Endothelial cell of umbilical vein (primary cell): Measurements from ENCODE around the gene ACTG1. TPM values are rescaled to one million over a fixed set of nuclear protein-coding genes. Genes with fewer than 3 reads are reported as not detected.

Experiments
- BruUV-seq: library from RNA; stranded (reverse); fragments of 400-500 nt; replicated peaks from 2 replicates; lab custom pipeline; 2021; lab: Mats Ljungman, UMichigan
- CTCF ChIA-PET: fragments of 300-600, 350-600 bp; sonication (Branson Sonifier 250); formaldehyde crosslinking; loops from one replicate; lab custom pipeline; 2021; ENCODE audit warnings: antibody characterized with exemption, inconsistent platforms; lab: Charles Lee
- POLR2A ChIA-PET: fragments of 300-600, 350-600 bp; sonication (Branson Sonifier 250); formaldehyde crosslinking; loops from one replicate; lab custom pipeline; 2021; ENCODE audit warnings: antibody characterized with exemption, inconsistent platforms; lab: Charles Lee
- DNase-seq: peaks from one replicate; pipeline ENCODE4 v3.0.0-alpha.2; 2011; ENCODE audit warnings: low read depth, low spot score
- FAIRE-seq: peaks from 2 replicates; lab custom pipeline; 2011; peaks lifted over from hg19 to GRCh38; lab: Jason Lieb, UNC
- H2AFZ ChIP-seq: 2 replicates; pipeline ENCODE4 v1.6.0; 2012; ENCODE audit warnings: low read depth, low read length, control low read depth, inconsistent platforms
- H3K27ac ChIP-seq: 2 replicates; pipeline ENCODE4 v1.5.1; 2011; ENCODE audit warnings: low read depth, mild to moderate bottlenecking, control low read depth, low read length, moderate library complexity; ENCODE audit not compliant: insufficient read depth
- H3K27me3 ChIP-seq, 2 experiments: 2 replicates each; pipeline versions ENCODE4 v1.6.0 to v1.6.1; 2011; ENCODE audit warnings: low read length in 2 of 2, mixed read lengths in 1 of 2; ENCODE audit not compliant: control insufficient read depth in 2 of 2, insufficient read depth in 2 of 2
- H3K36me3 ChIP-seq, 2 experiments: 2 replicates in 1 of 2; 3 replicates in 1 of 2; pipeline ENCODE4 v1.5.1; 2011; ENCODE audit warnings: low read length in 2 of 2, mild to moderate bottlenecking in 1 of 2, moderate library complexity in 1 of 2; ENCODE audit not compliant: control insufficient read depth in 2 of 2, insufficient read depth in 2 of 2; ENCODE audit errors: extremely low read depth in 1 of 2
- H3K4me1 ChIP-seq: 3 replicates; pipeline ENCODE4 v1.5.1; 2011; ENCODE audit warnings: mild to moderate bottlenecking, low read length; ENCODE audit not compliant: control insufficient read depth, insufficient read depth; ENCODE audit errors: extremely low read depth
- H3K4me2 ChIP-seq: 2 replicates; pipeline ENCODE4 v1.6.1; 2011; ENCODE audit warnings: low read length, control low read depth, mixed read lengths; ENCODE audit not compliant: insufficient read depth
- H3K4me3 ChIP-seq, 3 experiments: fragments of 200-600 bp in 1 of 3; sonication (generic), shearing (Covaris generic) in 1 of 3; replicated peaks in 1 of 3; 2 replicates each; pipeline ENCODE4 v1.5.1; 2011 to 2016; ENCODE audit warnings: control low read depth in 3 of 3, low read length in 3 of 3, mild to moderate bottlenecking in 2 of 3, inconsistent platforms in 1 of 3, low read depth in 1 of 3, moderate library complexity in 1 of 3; ENCODE audit not compliant: insufficient read depth in 1 of 3
- H3K79me2 ChIP-seq: 2 replicates; pipeline ENCODE4 v1.6.0; 2012; ENCODE audit warnings: low read length, inconsistent platforms; ENCODE audit not compliant: control insufficient read depth, insufficient read depth
- H3K9ac ChIP-seq: replicated peaks from 2 replicates; pipeline ENCODE3; 2011; ENCODE audit warnings: low read length, control low read depth; ENCODE audit not compliant: insufficient read depth; ENCODE audit errors: extremely low read depth
- H3K9me1 ChIP-seq: replicated peaks from 3 replicates; pipeline ENCODE4 v1.6.0; 2011; ENCODE audit warnings: mild to moderate bottlenecking, low read length; ENCODE audit not compliant: control insufficient read depth, insufficient read depth; ENCODE audit errors: extremely low read depth
- H3K9me3 ChIP-seq: replicated peaks from 2 replicates; pipeline ENCODE4 v1.5.1; 2012; ENCODE audit warnings: low read length, inconsistent platforms; ENCODE audit not compliant: control insufficient read depth, insufficient read depth
- H4K20me1 ChIP-seq: replicated peaks from 2 replicates; pipeline ENCODE3; 2011; ENCODE audit warnings: mild to moderate bottlenecking, low read length; ENCODE audit not compliant: control insufficient read depth, insufficient read depth; ENCODE audit errors: extremely low read depth
- CTCF ChIP-seq, 2 donors: IDR thresholded peaks; 1 replicate in 1 of 2; 2 replicates in 1 of 2; pipeline ENCODE4 v1.5.1; 2011; ENCODE audit warnings: low read length in 2 of 2, mild to moderate bottlenecking in 2 of 2, moderate library complexity in 2 of 2, control low read depth in 1 of 2, inconsistent platforms in 1 of 2, low read depth in 1 of 2; ENCODE audit not compliant: insufficient read depth in 1 of 2; ENCODE audit errors: extremely low read depth in 1 of 2
- FOS ChIP-seq: IDR thresholded peaks from 2 replicates; pipeline ENCODE4 v1.6.1; 2011; ENCODE audit warnings: mild to moderate bottlenecking, low read length, moderate library complexity, borderline replicate concordance; ENCODE audit not compliant: insufficient read depth
- GATA2 ChIP-seq: IDR thresholded peaks from 2 replicates; pipeline ENCODE4 v1.7.0; 2011; ENCODE audit warnings: low read depth, mild to moderate bottlenecking, moderate library complexity, mixed read lengths, low read length; ENCODE audit not compliant: insufficient read length, insufficient read depth
- dilution Hi-C: fragments of 300-500 bp; cut with MboI; formaldehyde crosslinking; loops from one replicate; pipeline ENCODE4 v1.15.0; 2019; ENCODE audit warnings: low sequenced_read_pairs; ENCODE audit not compliant: extremely low pct_ligation_motif_present
- intact Hi-C: fragments of 100-400 bp; cut with micrococcal nuclease; formaldehyde crosslinking; loops from one replicate; pipeline ENCODE4 v1.10.0; 2022
- polyA plus RNA-seq, 4 experiments: library from polyadenylated mRNA; depleted of rRNA in 3 of 4; stranded (reverse) in 3 of 4; unstranded in 1 of 4; fragments of >200 nt; gene quantifications; 2 replicates each; pipeline versions ENCODE4 v1.2.1 to v1.2.3, GENCODE V29; 2011 to 2012; ENCODE audit warnings: missing spikeins in 1 of 4
- total RNA-seq: library from RNA; stranded (reverse); gene quantifications from 2 replicates; pipeline ENCODE4 v1.2.3, GENCODE V29; 2021

Gene ACTG1
- total and polyA plus RNA-seq, 2 donors (not counting 3 experiments of a cell fraction or from before 2014, with no cell fraction given): 6,127 to 10,663 TPM

GRCh38 chr17:81488276-81488860, 24.2 kb downstream of the ACTG1 start:
- Histone ChIP-seq H3K9me3 (no peaks in the 10 kb centered on the region), H2AFZ (peak overlapping the region; percentile 74), H3K9me1 (no peaks in the 10 kb centered on the region), H3K27ac (peak overlapping the region; percentile 80), H4K20me1 (no peaks in the 10 kb centered on the region), H3K4me3 (peak overlapping the region; percentile 42 to 50 (median 43)), H3K79me2 (no peaks in the 10 kb centered on the region), H3K4me1 (peaks cover 14% of the 10 kb centered on the region), H3K36me3 (no peaks in the 10 kb centered on the region), H3K4me2 (peak overlapping the region; percentile 62), H3K27me3 (peaks cover 5 to 6% of the 10 kb centered on the region in 2 experiments), H3K9ac (peak overlapping the region; percentile 76)
- ChIA-PET POLR2A (no interaction called here), CTCF (interaction anchor here (1.3 to 2.1 kb wide), 3 partner anchors 12 to 233 kb away, joined by 3 to 9 read pairs (median 3); no protein-coding TSS in a partner anchor)
- DNase-seq (no peak), FAIRE-seq (no peak)
- dilution Hi-C loops (no loop called here), intact Hi-C loops (loop anchor here (2.0 kb wide), 1 partner anchor 18 kb away; no protein-coding TSS in a partner anchor)
- peak in 1 of 2 donors; percentile 12 for TF ChIP-seq CTCF (IDR thresholded peaks at IDR 0.05; ENCODE audit: extremely low read depth in 1 of 2, insufficient read depth in 1 of 2, low read depth in 1 of 2, low read length in 2 of 2)
- TF ChIP-seq GATA2: no peak
- TF ChIP-seq FOS: no peak
- BruUV-seq: TSS peak; percentile 70
